Measurements from ENCODE around the gene NDST3.

GRCh38 chr4:118237531-118237930 lies 203.2 kb downstream of the NDST3 start:
- TF ChIP-seq POLR2AphosphoS5 (IDR thresholded peaks at IDR 0.05; ENCODE audit: borderline replicate concordance, low read depth, low read length) (no peak), EZH2 (IDR thresholded peaks at IDR 0.05) (no peak)
